NCI-H748 treated with DMSO at 0.1 percent for 48 hours (cell line): Measurements from ENCODE around the gene ABCA2.
"Not testable (repeated sequence)": the region's sequence is repeated elsewhere in the genome, so short reads cannot be mapped to it uniquely, and the experiment has no call there.

Experiments
- DNase-seq: peaks from one replicate; lab custom pipeline; 2025; lab: John Stamatoyannopoulos, UW

ABCA2 gene

DNA sequence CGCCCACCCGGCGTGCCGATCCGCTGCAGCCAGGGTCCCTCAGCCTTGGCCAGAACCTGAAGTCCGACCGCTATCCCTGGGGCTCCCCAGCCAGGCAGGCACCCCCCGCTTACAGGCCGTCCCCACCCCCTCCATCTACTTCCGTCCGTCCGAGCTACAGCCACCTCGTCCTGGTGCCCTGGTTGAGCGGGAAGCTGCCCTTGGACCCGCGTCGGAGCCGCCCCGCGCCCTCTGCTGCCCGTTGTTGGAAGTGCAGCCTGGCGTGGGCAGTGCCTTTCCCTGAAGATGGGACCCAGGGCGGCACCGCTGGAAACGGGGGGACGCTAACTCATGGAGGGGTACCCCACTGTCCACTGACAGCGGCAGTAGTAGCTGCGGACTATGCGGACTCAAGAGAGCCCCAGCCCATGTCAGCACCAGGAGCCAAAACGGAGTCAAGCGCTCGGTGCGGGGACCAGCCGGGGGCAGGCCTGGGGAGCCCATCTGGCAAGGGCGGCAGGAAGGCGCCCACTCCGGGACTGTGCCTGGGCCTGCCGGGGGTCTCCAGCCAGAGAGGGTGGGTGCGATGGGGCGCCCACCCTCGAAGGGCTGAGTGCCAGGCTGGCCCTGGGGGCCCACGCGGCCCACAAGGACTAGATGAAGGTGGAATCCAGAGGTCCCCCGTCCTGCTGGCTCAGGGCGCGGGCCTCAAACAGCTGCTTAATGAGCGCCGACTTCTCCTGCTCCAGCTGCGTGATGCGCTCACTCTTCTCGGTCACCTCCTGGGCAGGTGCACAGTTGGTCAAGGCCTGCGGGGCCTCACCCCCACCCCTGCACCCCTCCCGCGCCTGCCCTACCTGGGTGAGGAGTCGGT lies 36.2 kb upstream of the ABCA2 start:
- peak; percentile 31 for DNase-seq

GRCh38 chr9:137063311-137064026 lies 35.4 kb upstream of the ABCA2 start:
- no peak for DNase-seq

DNA sequence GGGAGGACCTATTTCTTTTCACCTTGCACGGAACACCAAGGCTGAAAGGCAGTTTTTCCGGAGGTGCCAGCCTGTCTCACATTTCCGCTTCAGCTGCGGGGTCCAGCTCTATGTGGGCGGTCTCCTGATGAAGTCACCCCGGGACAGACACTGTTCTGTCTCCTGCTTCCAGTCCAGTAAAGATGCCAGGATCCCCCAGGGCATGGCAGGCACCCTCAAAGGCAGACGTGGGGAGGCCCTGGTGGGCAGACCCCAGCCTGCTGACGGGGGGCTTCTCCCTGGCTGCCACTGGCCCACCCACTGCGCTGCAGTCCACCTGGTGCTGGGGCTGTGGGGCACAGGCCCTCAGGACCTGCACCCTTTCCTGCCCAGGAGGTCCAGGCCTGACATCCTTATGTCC lies 34.8 kb upstream of the ABCA2 start:
- not testable (repeated sequence) for DNase-seq

DNA sequence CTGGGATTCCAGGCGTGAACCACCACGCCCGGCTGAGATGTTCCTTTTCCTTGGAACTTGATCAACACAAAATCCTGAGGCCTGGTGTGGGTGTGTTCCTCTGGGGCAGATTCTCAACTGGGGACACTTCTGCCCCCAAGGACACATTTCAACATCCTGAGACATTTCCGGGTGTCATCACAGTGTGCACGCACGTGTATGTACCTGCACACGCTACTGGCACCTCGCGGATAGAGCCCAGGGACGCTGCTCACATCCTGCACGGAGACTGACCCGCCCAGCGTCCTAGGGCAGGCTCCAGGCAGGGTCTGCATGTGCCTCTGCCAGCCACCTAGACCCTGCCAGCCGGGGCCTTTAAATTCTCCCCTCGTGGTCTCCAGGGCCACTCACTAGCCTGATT lies 34.3 kb upstream of the ABCA2 start:
- DNase-seq = no peak

DNA sequence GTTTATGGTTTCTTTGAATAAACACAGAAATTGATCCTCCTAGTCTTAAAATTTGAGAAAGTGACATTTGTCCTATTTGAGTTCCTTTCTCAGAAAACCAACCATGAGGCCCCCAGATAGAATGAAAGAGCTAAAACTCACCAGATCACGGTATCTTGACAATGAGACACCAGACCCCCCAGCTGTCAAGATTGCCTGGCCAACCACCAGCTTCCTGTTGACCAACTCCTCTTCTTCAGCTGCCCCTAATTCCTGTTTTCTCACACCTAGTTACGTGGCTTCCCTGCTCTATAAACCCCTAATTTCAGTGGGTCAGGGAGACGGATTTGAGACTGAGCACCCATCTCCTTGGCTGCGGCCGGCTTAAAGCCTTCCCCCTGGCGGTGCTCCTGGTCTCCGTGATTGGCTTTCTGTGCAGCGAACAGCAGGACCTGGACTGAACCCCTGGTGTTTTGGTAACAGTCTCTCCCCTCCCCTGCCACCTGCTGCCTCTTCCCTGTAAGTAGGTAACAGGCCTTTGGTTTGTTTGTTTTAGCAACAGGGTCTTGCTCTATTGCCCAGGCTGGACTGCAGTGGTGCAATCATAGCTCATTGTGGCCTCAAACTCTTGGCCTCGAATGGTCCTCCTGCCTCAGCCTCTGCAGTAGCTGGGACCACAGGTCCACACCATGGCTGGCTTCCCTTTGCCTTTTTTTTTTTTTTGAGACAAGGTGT lies 30.6 kb upstream of the ABCA2 start:
- no peak for DNase-seq

DNA sequence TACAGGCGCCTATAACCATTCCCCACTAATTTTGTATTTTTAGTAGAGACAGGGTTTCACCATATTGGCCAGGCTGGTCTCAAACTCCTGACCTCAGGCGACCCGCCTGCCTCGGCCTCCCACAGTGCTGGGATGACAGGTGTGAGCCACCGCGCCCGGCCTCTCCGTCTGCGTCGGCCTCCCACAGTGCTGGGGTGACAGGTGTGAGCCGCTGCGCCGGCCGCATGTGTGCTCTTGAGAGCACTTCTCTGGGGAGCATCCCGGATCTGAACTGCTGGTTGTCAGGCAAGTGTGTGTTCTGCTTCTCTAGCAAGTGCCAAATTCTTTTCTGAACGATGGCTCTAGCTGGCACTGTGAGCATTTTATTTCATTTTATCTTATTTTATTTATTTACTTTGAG lies 29.5 kb upstream of the ABCA2 start:
- no peak for DNase-seq

DNA sequence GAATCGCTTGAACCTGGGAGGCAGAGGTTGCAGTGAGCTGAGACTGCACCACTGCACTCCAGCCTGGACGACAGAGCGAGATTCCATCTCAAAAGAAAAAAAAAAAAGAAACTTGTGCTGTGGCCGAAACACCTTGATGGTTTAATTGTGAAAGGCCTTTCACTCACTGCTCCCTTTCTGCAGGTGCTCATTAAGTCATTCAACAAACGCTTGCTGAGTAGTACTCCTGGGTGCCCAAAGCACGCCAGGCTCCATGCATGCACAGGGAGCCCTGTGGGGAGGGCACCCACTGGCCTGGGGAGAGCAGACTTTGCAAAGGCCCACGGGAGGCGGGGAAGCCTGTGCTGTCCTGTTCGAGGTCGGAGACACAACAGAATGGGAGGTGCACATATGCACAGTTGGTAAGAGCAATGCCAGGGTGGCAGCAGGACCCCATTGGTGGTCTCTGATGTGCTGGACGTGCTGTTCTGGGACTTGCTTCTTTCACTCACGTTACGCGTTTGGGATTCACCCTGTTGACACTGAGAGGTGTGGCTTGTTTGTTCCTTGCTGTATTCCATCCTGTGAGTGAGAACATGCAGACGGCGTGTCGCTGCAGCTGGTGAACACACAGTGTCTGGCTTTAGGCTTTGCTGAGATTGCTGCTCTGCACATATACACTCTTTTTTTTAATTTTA lies 28.8 kb upstream of the ABCA2 start:
- DNase-seq = no peak

- DNase-seq = no peak
These were observed 27.6 kb upstream of the ABCA2 start for GRCh38 chr9:137055385-137056364.

GRCh38 chr9:137054932-137055384 lies 26.9 kb upstream of the ABCA2 start:
- no peak for DNase-seq

- DNase-seq = no peak
These were observed 26.2 kb upstream of the ABCA2 start, which contains the start of gene ENTPD2 for GRCh38 chr9:137053944-137054931. Gene ENTPD2 (minus strand): TSS chr9:137054061. CDS start chr9:137053997, 64 bp downstream.

DNA sequence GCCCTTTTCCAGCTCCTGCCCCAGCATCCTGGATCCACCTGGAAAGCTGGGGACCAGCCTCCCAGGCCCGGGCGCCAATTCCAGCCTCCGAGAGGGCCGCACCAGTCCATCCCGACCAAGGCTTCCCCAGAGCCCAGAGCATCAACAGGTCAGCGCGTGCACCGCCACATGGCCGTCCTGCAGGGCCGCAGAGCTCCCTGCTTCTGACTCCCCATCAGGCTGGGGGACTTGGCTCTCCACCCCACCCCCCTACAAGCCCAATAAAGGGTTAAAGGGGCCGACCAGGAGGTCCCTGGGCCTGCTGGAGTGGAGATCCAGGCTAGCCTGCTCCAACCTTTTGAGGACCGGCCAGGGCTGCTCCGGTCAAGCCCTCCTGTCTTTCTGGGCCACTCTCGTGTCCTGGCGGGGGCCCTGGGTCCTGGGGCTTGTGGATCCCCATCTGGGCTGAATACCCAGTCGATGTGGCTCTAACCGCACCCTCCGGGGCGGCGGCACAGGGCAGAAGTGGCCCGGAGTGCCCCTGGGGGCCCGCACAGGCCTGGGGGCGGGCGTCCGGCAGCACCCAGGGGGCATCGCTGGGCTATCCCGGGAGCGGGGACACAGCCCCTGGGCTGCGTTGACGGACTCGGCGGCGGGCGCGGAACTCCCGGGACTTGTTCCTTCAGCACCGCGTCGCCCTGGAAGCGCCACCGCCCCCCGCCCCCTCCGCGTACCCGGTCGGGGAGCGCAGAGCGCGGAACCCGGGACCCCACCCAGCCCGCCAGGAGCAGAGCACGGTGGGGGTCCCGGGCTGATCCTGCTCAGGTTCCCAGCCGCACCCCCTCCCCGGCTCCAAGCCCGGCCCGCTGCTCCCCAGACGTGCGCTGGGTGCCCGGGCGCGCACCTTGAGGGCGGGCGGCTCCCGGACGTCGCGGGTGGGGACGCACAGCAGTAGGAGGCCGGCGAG lies 25.2 kb upstream of the ABCA2 start:
- DNase-seq = no peak

GRCh38 chr9:137052293-137052692 lies 24.3 kb upstream of the ABCA2 start:
- no peak for DNase-seq

DNA sequence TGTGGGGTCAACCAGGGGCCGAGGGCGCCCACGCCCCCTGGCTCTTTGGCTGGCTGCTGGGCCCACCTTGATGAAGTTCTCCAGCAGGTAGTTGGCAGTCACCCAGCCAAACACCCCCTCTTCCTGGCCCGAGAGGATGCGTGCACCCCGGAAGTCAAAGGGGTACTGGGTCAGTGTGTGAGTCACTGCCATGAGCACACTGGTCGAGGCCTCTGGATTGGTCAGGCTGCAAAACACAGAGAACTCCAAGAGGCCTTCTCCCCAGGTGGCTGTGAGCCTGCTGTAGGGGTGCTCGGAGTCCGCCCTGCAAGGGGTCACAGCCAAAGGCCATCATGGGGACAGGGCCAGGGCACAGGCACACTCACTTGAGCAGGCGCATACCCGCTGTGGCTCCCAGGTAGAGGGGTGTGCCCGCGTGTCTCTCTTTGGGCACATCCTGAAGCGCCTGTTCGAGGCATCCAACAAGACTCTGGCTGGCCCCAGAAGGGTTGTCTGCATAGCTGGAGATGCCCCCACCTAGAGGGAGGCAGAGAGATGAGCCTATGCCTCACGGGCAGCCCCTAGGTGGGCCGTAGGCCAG lies 23.2 kb upstream of the ABCA2 start:
- no peak for DNase-seq

DNA sequence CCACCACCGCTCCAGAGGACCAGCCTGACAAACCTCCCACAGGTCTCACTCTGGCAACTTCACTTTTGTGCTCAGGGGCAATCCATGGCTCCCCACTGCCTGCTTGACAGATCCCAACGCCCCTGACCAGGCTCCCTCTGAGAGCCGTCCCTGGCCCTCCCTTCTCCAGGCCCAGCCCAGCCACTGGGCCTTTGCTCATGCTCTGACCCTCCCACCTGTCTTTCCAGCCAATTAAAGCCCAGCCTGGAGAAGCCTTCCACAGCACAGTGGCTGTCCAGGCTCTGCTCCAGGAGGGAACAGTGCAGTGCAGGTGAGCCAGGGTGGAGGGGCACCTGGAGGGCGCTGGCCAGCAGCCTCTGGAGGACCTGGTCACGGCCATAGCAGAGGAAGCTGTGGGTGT lies 22.5 kb upstream of the ABCA2 start:
- DNase-seq = no peak

DNA sequence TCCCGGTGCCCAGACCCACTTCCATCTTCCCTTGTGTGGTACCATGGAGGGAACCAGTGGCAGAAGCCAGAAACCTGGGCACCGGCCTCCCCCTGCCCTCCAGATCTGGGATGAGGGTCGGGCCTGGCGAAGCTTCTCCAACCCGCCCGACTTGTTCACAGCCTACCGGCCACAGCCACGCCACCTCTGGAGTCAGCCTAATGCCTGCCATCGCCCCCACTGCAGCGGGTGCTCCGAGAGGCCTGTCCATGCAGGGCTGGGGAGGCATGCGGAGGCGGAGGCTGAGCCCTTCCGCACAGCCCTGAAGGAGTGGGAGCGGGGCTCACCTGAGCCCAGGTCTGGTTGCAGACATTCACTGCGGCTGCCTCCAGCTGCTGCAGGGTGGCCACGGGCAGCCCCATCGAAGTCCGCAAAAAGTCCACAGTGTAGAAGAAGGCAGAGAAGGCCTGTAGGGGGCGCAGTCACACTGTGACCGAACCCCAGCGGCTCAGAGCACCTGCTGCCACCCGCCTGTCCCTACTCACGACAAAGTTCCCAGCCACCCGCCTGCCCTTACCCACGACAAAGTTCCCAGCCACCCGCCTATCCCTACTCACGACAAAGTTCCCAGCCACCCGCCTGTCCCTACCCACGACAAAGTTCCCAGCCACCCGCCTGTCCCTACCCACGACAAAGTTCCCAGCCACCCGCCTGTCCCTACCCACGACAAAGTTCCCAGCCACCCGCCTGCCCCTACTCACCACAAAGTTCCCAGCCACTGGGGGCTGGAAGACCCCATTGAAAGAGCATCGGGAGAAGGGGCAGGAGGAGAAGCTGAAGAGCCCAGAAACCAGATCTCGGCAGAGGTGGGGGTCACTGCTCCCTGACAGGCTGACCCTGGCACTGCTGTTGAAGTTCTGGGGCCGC lies 21.8 kb upstream of the ABCA2 start:
- peak; percentile 63 for DNase-seq

- DNase-seq = no peak
These were observed 20.9 kb upstream of the ABCA2 start for GRCh38 chr9:137048655-137049543.
